ENCODE measurements around the gene GZMA. TPM values are rescaled to one million over a fixed set of nuclear protein-coding genes. Genes with fewer than 3 reads are reported as not detected.

GZMA gene
- total and polyA plus RNA-seq, 3 donors from 2014 or later = 0.37 to 7.1 TPM; not detected in 1

- no peaks in the 10 kb centered on the region for H3K36me3 ChIP-seq (ENCODE audit: low read depth, missing control alignments)
- no peaks in the 10 kb centered on the region for H3K9me3 ChIP-seq
- DNase-seq = no peak
- intact Hi-C loops (cut with DNase I; ENCODE audit: low total_unique reads) = no loop called here
- no peaks in the 10 kb centered on the region for H3K4me1 ChIP-seq
- no peaks in the 10 kb centered on the region for H3K27me3 ChIP-seq
- H3K27ac ChIP-seq = no peak overlapping the region
- WGBS, 2 donors = 49 to 85% methylated on average over 2 of the region's 2 CpGs
- no peak overlapping the region for H3K4me3 ChIP-seq
- TF ChIP-seq POLR2A (IDR thresholded peaks at IDR 0.05) (no peak), CTCF (IDR thresholded peaks at IDR 0.05) (no peak)
These were observed 46.9 kb downstream of the GZMA start for GRCh38 chr5:55149308-55149795.

- no peak for DNase-seq
- WGBS, 2 donors = 63 to 82% methylated on average over 5 of the region's 5 CpGs
- intact Hi-C loops (cut with DNase I; ENCODE audit: low total_unique reads) = loop anchor here (10.0 kb wide), 1 partner anchor 237 kb away; no protein-coding TSS in a partner anchor
- Histone ChIP-seq H3K4me1 (no peaks in the 10 kb centered on the region), H3K36me3 (ENCODE audit: low read depth, missing control alignments) (no peaks in the 10 kb centered on the region), H3K27me3 (no peaks in the 10 kb centered on the region), H3K9me3 (no peaks in the 10 kb centered on the region), H3K4me3 (no peak overlapping the region), H3K27ac (no peak overlapping the region)
- TF ChIP-seq POLR2A (IDR thresholded peaks at IDR 0.05) (no peak), CTCF (IDR thresholded peaks at IDR 0.05) (no peak)
These were observed 49.7 kb downstream of the GZMA start for GRCh38 chr5:55151923-55152842.

GRCh38 chr5:55154873-55155272 lies 52.4 kb downstream of the GZMA start:
- 33 to 58% methylated on average over 3 of the region's 3 CpGs for WGBS, 2 donors
- no peaks in the 10 kb centered on the region for H3K27me3 ChIP-seq
- DNase-seq = no peak
- intact Hi-C loops (cut with DNase I; ENCODE audit: low total_unique reads) = loop anchor here (10.0 kb wide), 1 partner anchor 240 kb away; no protein-coding TSS in a partner anchor
- no peaks in the 10 kb centered on the region for H3K36me3 ChIP-seq (ENCODE audit: low read depth, missing control alignments)
- no peaks in the 10 kb centered on the region for H3K9me3 ChIP-seq
- no peaks in the 10 kb centered on the region for H3K4me1 ChIP-seq
- H3K4me3 ChIP-seq = no peak overlapping the region
- H3K27ac ChIP-seq = no peak overlapping the region
- no peak for TF ChIP-seq POLR2A (IDR thresholded peaks at IDR 0.05)

Other genes with a start within 250 kb of the GZMA start
- under 1 TPM; 0.50 to 0.87 TPM for gene ESM1, start 117.1 kb upstream of the GZMA start, total RNA-seq
- 1.1 TPM for gene ESM1, start 117.1 kb upstream of the GZMA start, polyA plus RNA-seq (ENCODE audit: insufficient read depth, low read depth, low replicate concordance)
- gene GZMK, start 78.4 kb upstream of the GZMA start, total RNA-seq = 1 to 10 TPM in 1 of 2 donors, not detected in 1; 1.1 TPM
- 3.2 TPM for gene GZMK, start 78.4 kb upstream of the GZMA start, polyA plus RNA-seq (ENCODE audit: insufficient read depth, low read depth, low replicate concordance)
- 10 to 100 TPM in 1 of 2 donors, 1 to 10 TPM in 1; 8.2 to 12.3 TPM for gene GPX8, start 57.5 kb downstream of the GZMA start, total RNA-seq
- gene GPX8, start 57.5 kb downstream of the GZMA start, polyA plus RNA-seq (ENCODE audit: insufficient read depth, low read depth, low replicate concordance) = 13.9 TPM
- 10 to 100 TPM in 1 of 2 donors, 1 to 10 TPM in 1; 4.8 to 15.6 TPM for gene CDC20B, start 70.5 kb downstream of the GZMA start, total RNA-seq
- 2.8 TPM for gene CDC20B, start 70.5 kb downstream of the GZMA start, polyA plus RNA-seq (ENCODE audit: insufficient read depth, low read depth, low replicate concordance)
- gene MCIDAS, start 124.7 kb downstream of the GZMA start, total RNA-seq = under 1 TPM; 0.39 to 0.68 TPM
- 0.42 TPM for gene MCIDAS, start 124.7 kb downstream of the GZMA start, polyA plus RNA-seq (ENCODE audit: insufficient read depth, low read depth, low replicate concordance)
- 10 to 100 TPM; 13.8 to 14.4 TPM for gene CCNO, start 131.0 kb downstream of the GZMA start, total RNA-seq
- 19.9 TPM for gene CCNO, start 131.0 kb downstream of the GZMA start, polyA plus RNA-seq (ENCODE audit: insufficient read depth, low read depth, low replicate concordance)
- gene DHX29, start 205.0 kb downstream of the GZMA start, total RNA-seq = 10 to 100 TPM; 19.0 to 26.8 TPM
- 8.8 TPM for gene DHX29, start 205.0 kb downstream of the GZMA start, polyA plus RNA-seq (ENCODE audit: insufficient read depth, low read depth, low replicate concordance)
- gene MTREX, start 205.3 kb downstream of the GZMA start, total RNA-seq = 100 to 1,000 TPM; 108 to 126 TPM
- gene MTREX, start 205.3 kb downstream of the GZMA start, polyA plus RNA-seq (ENCODE audit: insufficient read depth, low read depth, low replicate concordance) = 33.7 TPM

All from testis (tissue), 3 donors.